B cell (primary cell): ENCODE results near the gene GADL1.

Source experiments
- CTCF ChIP-seq: fragments of 200-600 bp; IDR thresholded peaks from one replicate; pipeline ENCODE4 v1.8.0; 2022; ENCODE audit warnings: antibody characterized with exemption, mild to moderate bottlenecking
- EZH2 ChIP-seq: IDR thresholded peaks from 2 replicates; pipeline ENCODE4 v1.6.1; 2012; ENCODE audit warnings: borderline replicate concordance, low read depth, mild to moderate bottlenecking, moderate library complexity, low read length; ENCODE audit not compliant: insufficient read depth, poor library complexity, severe bottlenecking

- TF ChIP-seq EZH2 (no peak), CTCF (no peak)
These were observed 217.1 kb downstream of the GADL1 start for GRCh38 chr3:30677347-30677685.
